NB4 (cell line): ENCODE measurements around the gene CLRN3.

Source experiments
- DNase-seq: peaks from one replicate; pipeline ENCODE4 v3.0.0; 2010; ENCODE audit warnings: low read depth
- H3K4me3 ChIP-seq: one replicate; pipeline ENCODE4 v1.5.1; 2011; ENCODE audit warnings: mild to moderate bottlenecking, low read depth, low read length, moderate library complexity
- MYC ChIP-seq: IDR thresholded peaks from 2 replicates; pipeline ENCODE4 v1.6.1; 2011; ENCODE audit warnings: low read depth, low read length
- POLR2A ChIP-seq: IDR thresholded peaks from 2 replicates; pipeline ENCODE4 v1.6.1; 2011; ENCODE audit warnings: mild to moderate bottlenecking; ENCODE audit not compliant: insufficient read length; ENCODE audit errors: extremely low read depth
- TF ChIP-seq, protein P1 (sequence below): IDR thresholded peaks from one replicate; pipeline ENCODE4 v1.5.1; 2012; ENCODE audit warnings: low read depth, low read length
- TF ChIP-seq, protein P2 (sequence below): IDR thresholded peaks from 2 replicates; pipeline ENCODE4 v1.6.1; 2011; ENCODE audit warnings: low read depth, low read length

The CLRN3 gene

DNA sequence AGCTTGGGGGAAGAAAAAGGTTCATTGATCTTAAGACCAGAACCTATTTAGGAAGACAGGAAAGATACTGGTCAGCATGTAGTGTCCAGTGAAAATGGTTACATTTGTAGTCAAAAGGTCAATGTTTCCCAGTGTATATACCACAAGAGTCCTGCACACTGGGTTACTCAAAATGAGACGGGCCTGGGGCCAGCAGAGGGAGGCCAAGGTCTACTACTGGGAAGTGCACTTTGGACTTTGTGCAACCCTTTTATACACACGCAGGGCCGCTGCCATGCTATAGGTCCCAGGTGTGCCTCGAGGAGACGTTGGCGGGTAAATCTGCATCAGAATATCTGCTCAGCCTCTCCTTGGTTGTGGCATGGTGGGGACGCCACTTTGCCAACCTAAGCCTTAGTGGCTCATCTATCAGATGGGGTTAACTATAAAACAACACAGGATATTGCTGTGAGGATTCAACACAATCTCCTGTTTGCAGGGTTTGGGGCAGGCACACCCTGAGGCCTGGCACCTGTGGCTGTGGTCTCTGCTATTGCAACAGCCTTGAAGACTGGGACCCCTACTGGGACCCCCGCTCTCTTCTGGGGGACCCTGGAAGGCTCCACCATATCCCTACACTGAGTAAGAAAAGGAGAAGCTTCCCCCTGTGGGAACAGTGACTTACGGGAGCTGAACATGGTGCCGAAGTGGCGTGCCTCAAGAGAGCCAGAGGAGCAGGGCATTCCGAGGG, 19.7 kb downstream of the CLRN3 start:
- H3K4me3 ChIP-seq = no peak overlapping the region
- DNase-seq = peak; percentile 43
- TF ChIP-seq, protein P1, sequence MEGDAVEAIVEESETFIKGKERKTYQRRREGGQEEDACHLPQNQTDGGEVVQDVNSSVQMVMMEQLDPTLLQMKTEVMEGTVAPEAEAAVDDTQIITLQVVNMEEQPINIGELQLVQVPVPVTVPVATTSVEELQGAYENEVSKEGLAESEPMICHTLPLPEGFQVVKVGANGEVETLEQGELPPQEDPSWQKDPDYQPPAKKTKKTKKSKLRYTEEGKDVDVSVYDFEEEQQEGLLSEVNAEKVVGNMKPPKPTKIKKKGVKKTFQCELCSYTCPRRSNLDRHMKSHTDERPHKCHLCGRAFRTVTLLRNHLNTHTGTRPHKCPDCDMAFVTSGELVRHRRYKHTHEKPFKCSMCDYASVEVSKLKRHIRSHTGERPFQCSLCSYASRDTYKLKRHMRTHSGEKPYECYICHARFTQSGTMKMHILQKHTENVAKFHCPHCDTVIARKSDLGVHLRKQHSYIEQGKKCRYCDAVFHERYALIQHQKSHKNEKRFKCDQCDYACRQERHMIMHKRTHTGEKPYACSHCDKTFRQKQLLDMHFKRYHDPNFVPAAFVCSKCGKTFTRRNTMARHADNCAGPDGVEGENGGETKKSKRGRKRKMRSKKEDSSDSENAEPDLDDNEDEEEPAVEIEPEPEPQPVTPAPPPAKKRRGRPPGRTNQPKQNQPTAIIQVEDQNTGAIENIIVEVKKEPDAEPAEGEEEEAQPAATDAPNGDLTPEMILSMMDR = peak; percentile 14
- TF ChIP-seq POLR2A (no peak), MYC (no peak)
- TF ChIP-seq, protein P2, sequence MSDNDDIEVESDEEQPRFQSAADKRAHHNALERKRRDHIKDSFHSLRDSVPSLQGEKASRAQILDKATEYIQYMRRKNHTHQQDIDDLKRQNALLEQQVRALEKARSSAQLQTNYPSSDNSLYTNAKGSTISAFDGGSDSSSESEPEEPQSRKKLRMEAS = no peak

GRCh38 chr10:127872011-127872761, 20.6 kb downstream of the CLRN3 start:
- no peak for DNase-seq
- no peak for TF ChIP-seq POLR2A
- TF ChIP-seq, protein P2 = no peak
- H3K4me3 ChIP-seq = no peak overlapping the region

DNA sequence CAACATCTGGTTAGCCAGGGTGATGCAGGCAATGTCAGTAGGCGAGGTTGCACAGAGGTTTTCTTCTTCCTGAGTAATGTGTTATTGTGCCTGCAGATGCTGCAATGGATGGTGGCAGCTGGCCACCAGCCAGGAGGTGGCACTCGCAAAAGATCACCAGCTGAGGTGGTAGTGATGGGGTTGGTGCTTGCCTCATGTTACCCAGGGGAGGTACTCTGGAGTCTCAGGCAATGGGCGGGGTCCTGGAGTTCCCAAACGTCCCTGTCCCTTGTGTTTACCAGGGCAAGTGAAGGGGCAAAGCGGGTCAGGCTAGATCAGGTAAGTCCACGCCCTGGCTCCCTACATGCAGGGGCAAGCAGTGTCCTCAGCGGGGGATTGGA, 21.1 kb downstream of the CLRN3 start:
- TF ChIP-seq MYC (no peak), POLR2A (no peak)
- TF ChIP-seq, protein P2 = no peak
- TF ChIP-seq, protein P1 = no peak
- no peak for DNase-seq
- no peak overlapping the region for H3K4me3 ChIP-seq

GRCh38 chr10:127869329-127869728, 23.4 kb downstream of the CLRN3 start:
- no peak for DNase-seq
- TF ChIP-seq MYC (no peak), POLR2A (no peak)
- TF ChIP-seq, protein P2 = no peak
- TF ChIP-seq, protein P1 = no peak
- H3K4me3 ChIP-seq = no peak overlapping the region

- H3K4me3 ChIP-seq = no peak overlapping the region
- TF ChIP-seq, protein P2 = no peak
- no peak for TF ChIP-seq POLR2A
- TF ChIP-seq, protein P1 = no peak
- TF ChIP-seq MYC = no peak
Measured at GRCh38 chr10:127867805-127868204, 24.9 kb downstream of the CLRN3 start.

GRCh38 chr10:127866276-127867013, 26.3 kb downstream of the CLRN3 start:
- DNase-seq = no peak
- no peak overlapping the region for H3K4me3 ChIP-seq
- TF ChIP-seq, protein P2 = no peak
- TF ChIP-seq MYC = no peak
- TF ChIP-seq, protein P1 = no peak
- TF ChIP-seq POLR2A = no peak

More at GRCh38 chr10:127867805-127868204, 24.9 kb downstream of the CLRN3 start:
- DNase-seq = no peak
